ENCODE data around the gene ERVFRD-1. TPM values are rescaled to one million over a fixed set of nuclear protein-coding genes. Genes with fewer than 3 reads are reported as not detected.

ERVFRD-1 gene
- polyA plus RNA-seq, 1 donor (not counting 4 experiments of a cell fraction or from before 2014, with no cell fraction given) = not detected

DNA sequence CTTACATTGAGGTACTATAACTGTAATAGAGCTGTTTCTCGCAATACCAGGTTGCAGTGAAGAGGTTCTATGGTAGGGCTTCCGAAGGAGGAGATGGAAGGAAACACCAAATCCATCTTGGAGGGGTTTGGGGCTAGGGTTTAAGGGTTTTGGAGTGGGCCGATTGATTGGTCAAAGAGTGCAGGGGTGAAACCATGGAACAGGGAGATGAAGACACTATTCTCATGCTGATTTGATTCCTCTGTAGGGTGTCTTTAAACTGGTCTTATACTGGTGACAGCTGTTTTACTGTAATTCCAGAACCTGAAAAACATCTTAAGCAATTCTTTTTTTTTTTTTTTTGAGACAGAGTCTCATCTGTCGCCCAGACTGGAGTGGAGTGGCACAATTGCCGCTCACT is 10.1 kb downstream of the ERVFRD-1 start:
- peaks cover under 1% of the 10 kb centered on the region for H3K4me1 ChIP-seq (ENCODE audit: control insufficient read depth, extremely low read depth, insufficient read depth, low read length)
- H3K27me3 ChIP-seq (ENCODE audit: control insufficient read depth, extremely low read depth, insufficient read depth, low read length) = no peaks in the 10 kb centered on the region
- H3K79me2 ChIP-seq (ENCODE audit: control insufficient read depth, insufficient read depth, low read length) = peaks cover 99% of the 10 kb centered on the region
- no peaks in the 10 kb centered on the region for H3K9me1 ChIP-seq (ENCODE audit: control insufficient read depth, extremely low read depth, insufficient read depth, low read length)
- H3K36me3 ChIP-seq (ENCODE audit: control insufficient read depth in 2 of 2, extremely low read depth in 1 of 2, insufficient read depth in 2 of 2, low read length in 2 of 2) = peaks cover 2 to 4% of the 10 kb centered on the region in 2 experiments
- H3K9ac ChIP-seq (ENCODE audit: control insufficient read depth, extremely low read depth, insufficient read depth, low read length) = no peak overlapping the region
- TF ChIP-seq EZH2 (IDR thresholded peaks at IDR 0.05; ENCODE audit: low read length) = no peak
- TF ChIP-seq CTCF (optimal IDR thresholded peaks at IDR 0.05 in 1 of 3, IDR thresholded peaks at IDR 0.05 in 1 of 3, conservative IDR thresholded peaks at IDR 0.05 in 1 of 3; ENCODE audit: extremely low read depth in 1 of 3, insufficient read depth in 2 of 3, low read length in 3 of 3) = no peak
- dilution Hi-C loops (cut with MboI; ENCODE audit: extremely low pct_ligation_motif_present, low sequenced_read_pairs) = no loop called here
- H3K4me3 ChIP-seq (ENCODE audit: control insufficient read depth in 2 of 3, extremely low read depth in 1 of 3, insufficient read depth in 2 of 3, low read depth in 1 of 3, low read length in 3 of 3) = no peak overlapping the region
- no peak overlapping the region for H3K27ac ChIP-seq (ENCODE audit: control insufficient read depth, insufficient read depth, low read length)
- FAIRE-seq = no peak
- peaks cover 7% of the 10 kb centered on the region for H4K20me1 ChIP-seq (ENCODE audit: control insufficient read depth, extremely low read depth, insufficient read depth, low read length)
- no peaks in the 10 kb centered on the region for H3K9me3 ChIP-seq (ENCODE audit: control insufficient read depth, low read depth, low read length)
- H2AFZ ChIP-seq (ENCODE audit: control insufficient read depth, low read length) = no peak overlapping the region
- H3K4me2 ChIP-seq (ENCODE audit: control insufficient read depth, extremely low read depth, insufficient read depth, low read depth, low read length) = no peak overlapping the region
- DNase-seq (ENCODE audit: low read depth, low spot score) = no peak

DNA sequence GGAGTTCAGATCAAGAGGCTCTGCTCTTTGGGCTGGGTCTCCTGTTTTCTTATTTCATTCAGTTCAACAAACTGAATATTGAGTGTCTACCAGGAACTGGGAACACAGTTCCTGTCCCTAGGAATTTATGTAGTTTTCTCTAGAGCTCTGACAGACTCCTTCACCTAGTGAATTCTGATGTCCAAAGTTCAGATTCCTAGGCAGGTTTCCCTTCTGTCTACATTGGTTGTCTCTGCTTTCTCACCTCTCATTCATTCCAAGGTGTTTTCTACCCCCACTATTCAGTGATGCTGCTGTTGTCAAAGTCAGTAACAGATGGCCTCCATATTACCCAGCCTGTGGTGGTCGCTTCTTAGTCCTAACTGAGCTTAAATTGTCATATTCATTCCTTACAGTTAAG is 13.5 kb downstream of the ERVFRD-1 start:
- peaks cover 90% of the 10 kb centered on the region for H3K79me2 ChIP-seq (ENCODE audit: control insufficient read depth, insufficient read depth, low read length)
- H3K36me3 ChIP-seq (ENCODE audit: control insufficient read depth in 2 of 2, extremely low read depth in 1 of 2, insufficient read depth in 2 of 2, low read length in 2 of 2) = peaks cover 0 to 2% of the 10 kb centered on the region in 2 experiments
- dilution Hi-C loops (cut with MboI; ENCODE audit: extremely low pct_ligation_motif_present, low sequenced_read_pairs) = no loop called here
- DNase-seq (ENCODE audit: low read depth, low spot score) = no peak
- H3K4me3 ChIP-seq (ENCODE audit: control insufficient read depth in 2 of 3, extremely low read depth in 1 of 3, insufficient read depth in 2 of 3, low read depth in 1 of 3, low read length in 3 of 3) = no peak overlapping the region
- H3K27me3 ChIP-seq (ENCODE audit: control insufficient read depth, extremely low read depth, insufficient read depth, low read length) = no peaks in the 10 kb centered on the region
- H3K27ac ChIP-seq (ENCODE audit: control insufficient read depth, insufficient read depth, low read length) = no peak overlapping the region
- H3K9me3 ChIP-seq (ENCODE audit: control insufficient read depth, low read depth, low read length) = no peaks in the 10 kb centered on the region
- peaks cover 2% of the 10 kb centered on the region for H4K20me1 ChIP-seq (ENCODE audit: control insufficient read depth, extremely low read depth, insufficient read depth, low read length)
- peaks cover 10% of the 10 kb centered on the region for H3K4me1 ChIP-seq (ENCODE audit: control insufficient read depth, extremely low read depth, insufficient read depth, low read length)
- H3K4me2 ChIP-seq (ENCODE audit: control insufficient read depth, extremely low read depth, insufficient read depth, low read depth, low read length) = no peak overlapping the region
- H3K9me1 ChIP-seq (ENCODE audit: control insufficient read depth, extremely low read depth, insufficient read depth, low read length) = no peaks in the 10 kb centered on the region
- H2AFZ ChIP-seq (ENCODE audit: control insufficient read depth, low read length) = no peak overlapping the region
- no peak for FAIRE-seq
- TF ChIP-seq CTCF (optimal IDR thresholded peaks at IDR 0.05 in 1 of 3, IDR thresholded peaks at IDR 0.05 in 1 of 3, conservative IDR thresholded peaks at IDR 0.05 in 1 of 3; ENCODE audit: extremely low read depth in 1 of 3, insufficient read depth in 2 of 3, low read length in 3 of 3) = no peak
- no peak for TF ChIP-seq EZH2 (IDR thresholded peaks at IDR 0.05; ENCODE audit: low read length)
- H3K9ac ChIP-seq (ENCODE audit: control insufficient read depth, extremely low read depth, insufficient read depth, low read length) = no peak overlapping the region
